Mucosa of gallbladder (tissue), 1 donor: ENCODE measurements around the gene DCLK1. TPM values are rescaled to one million over a fixed set of nuclear protein-coding genes. Genes with fewer than 3 reads are reported as not detected.

Experiments used
- DNase-seq: peaks from one replicate; pipeline ENCODE4 v3.0.0-alpha.2; 2020; ENCODE audit warnings: low spot score
- total RNA-seq: library from RNA; stranded (reverse); gene quantifications from one replicate; pipeline ENCODE4 v1.2.1, GENCODE V29; 2021
- donor health status: DM: no; HTN: no; CAD: no.

Gene DCLK1
- total RNA-seq, 1 donor from 2014 or later = 6.0 TPM

GRCh38 chr13:35865341-35866240 lies 265.6 kb downstream of the DCLK1 start:
- DNase-seq = no peak

GRCh38 chr13:35860661-35861060 lies 270.5 kb downstream of the DCLK1 start:
- DNase-seq = no peak

GRCh38 chr13:35859981-35860380 lies 271.2 kb downstream of the DCLK1 start:
- no peak for DNase-seq

DNA sequence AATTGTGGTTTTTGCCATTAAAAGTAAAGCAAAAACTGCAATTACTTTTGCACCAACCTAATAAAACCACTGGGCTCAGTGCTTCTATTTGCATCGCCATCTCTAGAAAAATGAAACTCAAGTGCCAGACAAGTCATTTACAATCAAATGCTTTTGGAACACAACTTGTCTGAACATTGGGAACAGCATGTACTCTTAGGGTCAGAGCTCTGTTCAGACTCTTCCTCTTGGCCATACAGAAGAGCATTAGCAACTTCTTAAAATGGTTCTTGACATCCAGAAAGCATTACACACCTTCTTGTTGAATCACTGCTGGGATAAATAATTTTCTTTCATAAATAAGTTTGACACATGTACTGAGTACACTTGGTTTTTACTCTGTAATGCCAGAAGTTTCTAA lies 272.5 kb downstream of the DCLK1 start:
- no peak for DNase-seq

DNA sequence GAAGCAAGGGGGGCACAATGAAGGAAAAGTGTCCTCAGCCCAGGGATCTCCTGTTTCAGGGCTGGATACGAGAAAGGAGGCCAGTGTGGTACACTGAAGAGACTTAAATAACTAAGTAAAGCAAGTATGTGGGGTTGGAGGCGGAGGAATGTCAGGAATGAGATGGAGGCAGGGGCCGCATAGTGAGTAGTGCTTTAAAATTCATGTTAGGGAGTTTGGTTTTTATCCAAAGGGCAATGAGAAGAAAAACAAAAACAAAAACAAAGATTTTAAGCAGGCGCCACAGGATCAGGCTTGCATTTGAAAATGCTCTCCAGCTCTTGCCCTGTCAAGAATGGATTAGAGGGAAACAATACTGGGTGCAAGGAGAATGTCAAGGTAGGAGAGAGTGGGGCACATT lies 273.4 kb downstream of the DCLK1 start:
- no peak for DNase-seq

DNA sequence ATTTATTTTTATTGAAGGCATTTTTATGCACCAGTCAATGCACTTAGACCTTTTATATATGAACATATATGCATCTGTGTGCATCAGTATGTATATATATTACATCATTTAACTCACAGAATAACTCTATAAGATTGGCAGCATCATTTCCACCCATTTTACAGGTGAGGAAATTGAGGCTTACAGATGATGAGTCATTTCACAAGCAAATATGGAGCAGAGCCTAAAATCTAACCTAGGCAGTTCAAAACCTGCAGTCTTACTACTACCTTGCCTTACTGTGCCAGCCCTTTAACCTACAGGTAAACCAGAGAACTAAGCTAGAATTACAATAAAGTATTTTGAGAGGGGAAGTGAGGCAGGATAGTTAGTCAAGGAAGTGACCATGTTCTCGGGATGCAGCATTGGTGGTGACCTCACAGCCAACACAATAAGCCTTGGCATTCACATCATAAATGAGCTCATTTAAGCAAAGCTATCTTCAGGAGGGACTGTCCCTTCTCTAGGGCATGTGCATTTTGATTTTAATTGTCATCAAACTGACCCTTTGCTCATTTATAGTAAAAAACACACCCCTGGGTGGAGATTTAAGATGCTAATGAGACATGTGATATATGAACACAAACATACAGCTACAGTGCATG lies 274.3 kb downstream of the DCLK1 start:
- DNase-seq = no peak

- DNase-seq = no peak
These were observed 275.1 kb downstream of the DCLK1 start for GRCh38 chr13:35856084-35856483.

DNA sequence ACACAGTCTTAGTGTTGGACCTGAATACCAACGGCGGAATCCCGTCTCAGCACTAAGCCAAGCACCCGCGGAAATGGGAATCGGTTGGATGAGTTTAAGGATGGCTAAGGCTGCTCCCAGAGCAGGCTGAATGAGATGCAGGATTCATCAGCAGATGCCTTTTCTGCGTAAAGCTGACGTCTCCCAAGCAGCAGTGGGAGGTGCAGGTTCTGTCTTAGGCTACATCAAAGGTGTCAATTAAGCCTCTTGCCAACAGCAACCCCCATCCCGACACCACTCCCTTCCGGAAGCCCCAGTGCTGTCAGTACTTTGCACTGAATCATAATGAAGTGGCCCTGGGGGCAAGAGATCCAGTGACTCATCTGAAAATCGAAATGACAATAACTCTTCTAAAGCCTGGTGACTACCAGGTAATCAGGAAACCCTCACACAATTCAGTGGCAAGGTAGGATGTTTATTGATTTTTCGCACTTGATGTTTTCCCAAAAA lies 275.6 kb downstream of the DCLK1 start:
- peak; percentile 36 for DNase-seq

DNA sequence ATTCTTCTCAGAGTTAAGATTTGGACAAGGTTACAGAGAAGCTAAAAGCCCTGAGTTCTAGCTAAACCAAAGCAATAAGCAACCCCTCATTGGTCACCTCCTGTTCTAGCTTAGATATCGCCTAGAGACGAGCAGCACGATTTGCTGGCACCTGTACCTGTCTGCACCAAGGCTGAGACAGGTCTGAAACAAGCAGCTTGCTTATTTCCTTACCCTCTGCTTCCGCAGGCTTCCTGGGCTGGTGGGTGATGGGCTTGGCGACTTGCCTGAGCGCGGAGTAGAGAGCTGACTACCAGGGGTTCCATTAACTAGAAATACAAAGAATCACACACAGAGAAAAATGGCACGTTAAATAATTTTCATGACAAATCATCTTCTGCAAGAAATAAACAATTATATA lies 276.9 kb downstream of the DCLK1 start:
- no peak for DNase-seq

DNA sequence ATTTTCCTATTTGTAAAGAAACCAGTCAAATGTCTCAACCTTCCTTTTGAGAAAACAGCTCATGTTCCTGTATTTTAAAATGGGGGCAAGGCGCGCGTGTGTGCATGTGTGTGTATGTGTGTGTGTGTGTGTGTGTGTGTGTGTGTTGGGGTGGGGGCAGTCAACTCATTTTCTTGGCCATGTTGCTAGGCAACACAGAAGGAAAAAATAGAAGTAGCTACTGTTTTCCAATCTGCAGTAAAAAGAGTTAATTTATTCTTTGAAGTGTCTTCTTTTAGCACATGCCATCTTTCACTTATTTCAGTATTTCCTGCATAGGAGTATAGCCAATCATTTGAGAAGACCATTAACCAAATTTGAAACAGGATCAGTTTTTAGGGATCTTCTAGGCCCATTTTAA lies 279.3 kb downstream of the DCLK1 start:
- DNase-seq = no peak

DNA sequence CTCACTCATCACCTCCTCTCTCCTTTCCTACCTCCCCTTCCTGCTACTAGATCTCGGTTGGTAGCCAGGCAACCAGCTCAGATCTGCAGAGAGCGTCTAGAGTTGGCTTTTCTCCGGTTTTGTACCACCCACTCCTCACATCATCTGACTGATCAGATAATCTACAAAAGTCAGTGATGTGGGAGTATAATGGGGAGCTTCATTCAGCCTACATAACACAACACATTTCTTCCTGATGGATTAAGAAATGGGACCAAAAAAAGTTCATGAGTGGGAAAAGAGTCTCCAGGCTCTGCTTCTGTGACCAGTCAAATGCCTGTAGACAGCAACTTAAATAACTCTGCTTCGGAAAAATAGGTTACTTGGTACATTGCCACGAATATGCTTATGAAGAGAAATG lies 279.8 kb downstream of the DCLK1 start:
- no peak for DNase-seq

DNA sequence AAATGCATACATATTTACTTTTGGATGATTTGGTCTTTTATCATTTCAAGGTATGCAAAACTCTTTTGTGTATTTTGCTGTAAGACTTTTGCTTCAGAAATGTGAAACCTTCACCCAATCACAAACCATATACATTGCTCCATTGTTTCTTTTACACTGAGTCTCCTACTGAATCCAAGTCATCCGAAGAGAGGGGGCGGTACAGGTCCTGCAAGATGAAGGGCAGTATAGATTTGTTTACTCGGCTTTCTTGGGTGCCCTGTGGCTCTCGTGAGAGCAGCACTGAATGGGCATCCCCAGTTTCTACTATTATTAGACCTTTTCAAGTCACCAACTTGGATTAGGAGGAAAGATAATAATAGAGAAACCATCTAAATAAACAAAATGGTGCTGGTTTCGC lies 280.6 kb downstream of the DCLK1 start:
- no peak for DNase-seq

- no peak for DNase-seq
These were observed 281.9 kb downstream of the DCLK1 start for GRCh38 chr13:35849256-35849644.

- DNase-seq = no peak
These were observed 282.6 kb downstream of the DCLK1 start for GRCh38 chr13:35848336-35849255.

- no peak for DNase-seq
These were observed 287.9 kb downstream of the DCLK1 start for GRCh38 chr13:35843272-35843671.

- no peak for DNase-seq
These were observed 290.1 kb downstream of the DCLK1 start for GRCh38 chr13:35841060-35841521.

DNA sequence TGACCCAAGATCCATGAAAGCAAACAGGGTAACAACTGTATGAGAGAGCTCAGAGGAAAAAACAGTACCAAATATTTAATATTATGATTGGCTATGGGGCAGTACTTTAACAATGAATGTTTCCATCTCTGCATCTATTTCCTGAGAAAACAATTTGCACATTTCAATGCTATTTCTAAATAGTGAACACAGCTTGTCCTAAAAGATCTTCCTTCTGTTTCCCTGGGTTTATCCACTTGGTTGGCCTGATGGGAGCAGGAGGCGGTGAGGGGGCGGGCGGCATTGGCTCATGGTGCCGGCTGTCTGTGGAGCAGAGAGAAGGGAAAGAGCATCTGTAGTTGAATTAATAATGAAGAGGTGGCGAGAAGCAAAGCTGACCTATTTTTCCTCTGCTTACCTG lies 291.4 kb downstream of the DCLK1 start:
- no peak for DNase-seq

GRCh38 chr13:35838356-35838755 lies 292.8 kb downstream of the DCLK1 start:
- DNase-seq = no peak

- DNase-seq = no peak
These were observed 294.7 kb downstream of the DCLK1 start for GRCh38 chr13:35836446-35836845.

GRCh38 chr13:35835989-35836388 lies 295.2 kb downstream of the DCLK1 start:
- DNase-seq = no peak

- DNase-seq = no peak
These were observed 297.4 kb downstream of the DCLK1 start for GRCh38 chr13:35833608-35834275.
